Left lobe of liver (tissue), 2 donors: ENCODE measurements around the gene ZFYVE28. TPM values are rescaled to one million over a fixed set of nuclear protein-coding genes. Genes with fewer than 3 reads are reported as not detected.

Source experiments
- ATAC-seq: fragments of 200-7000 bp; cut with Tn5 transposase; one replicate; pipeline ENCODE4 v1.9.1; 2020; ENCODE audit warnings: mild to moderate bottlenecking, moderate library complexity
- DNase-seq: peaks from one replicate; pipeline ENCODE4 v3.0.0-alpha.2; 2020; ENCODE audit warnings: low spot score
- total RNA-seq: library from RNA; stranded (reverse); gene quantifications from one replicate; pipeline ENCODE4 v1.2.1, GENCODE V29; 2021
- donor health status: DM: no; HTN: no; CAD: no; lungs with moderate emphysema.
- donor health status: DM: no; HTN: yes; CAD: no.

ZFYVE28 gene
- total RNA-seq, 1 donor from 2014 or later = 12.7 TPM

GRCh38 chr4:2428496-2429213 lies 10.2 kb upstream of the ZFYVE28 start:
- no peak for DNase-seq
- no peak for ATAC-seq

GRCh38 chr4:2427383-2428334 lies 9.2 kb upstream of the ZFYVE28 start:
- DNase-seq = no peak
- no peak for ATAC-seq

DNA sequence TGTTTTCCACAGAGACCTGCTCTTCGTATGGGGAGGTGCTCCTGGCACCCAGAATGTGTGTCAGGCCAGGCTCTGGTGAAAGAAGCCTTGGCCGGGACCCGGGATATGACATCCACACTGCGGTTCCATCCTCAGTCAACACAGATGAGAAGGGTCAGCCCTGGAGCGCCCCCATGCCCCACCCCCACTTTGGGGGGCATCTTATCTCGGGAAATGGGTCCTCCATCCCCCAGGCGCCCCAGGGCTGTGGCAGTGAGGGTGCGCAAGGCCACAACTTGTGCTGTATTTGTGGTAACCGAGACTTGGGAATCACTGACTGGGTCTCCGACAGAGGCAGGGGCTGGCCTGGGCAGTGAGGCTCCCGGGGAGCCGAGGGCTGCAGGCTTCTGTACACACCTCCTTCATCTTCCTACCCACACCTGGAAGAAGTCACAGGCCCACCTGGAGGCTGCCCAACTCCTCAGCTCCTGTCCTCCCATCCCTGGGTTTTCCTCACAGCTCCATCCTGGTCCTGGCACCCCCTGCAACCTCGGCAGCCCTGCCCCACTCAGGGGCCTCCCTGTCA lies 8.3 kb upstream of the ZFYVE28 start:
- DNase-seq = no peak
- no peak for ATAC-seq

- DNase-seq (no peak), ATAC-seq (no peak)
Measured at GRCh38 chr4:2426069-2426397, 7.6 kb upstream of the ZFYVE28 start.

- DNase-seq (no peak), ATAC-seq (no peak)
Measured at GRCh38 chr4:2425386-2426068, 7.1 kb upstream of the ZFYVE28 start.

DNA sequence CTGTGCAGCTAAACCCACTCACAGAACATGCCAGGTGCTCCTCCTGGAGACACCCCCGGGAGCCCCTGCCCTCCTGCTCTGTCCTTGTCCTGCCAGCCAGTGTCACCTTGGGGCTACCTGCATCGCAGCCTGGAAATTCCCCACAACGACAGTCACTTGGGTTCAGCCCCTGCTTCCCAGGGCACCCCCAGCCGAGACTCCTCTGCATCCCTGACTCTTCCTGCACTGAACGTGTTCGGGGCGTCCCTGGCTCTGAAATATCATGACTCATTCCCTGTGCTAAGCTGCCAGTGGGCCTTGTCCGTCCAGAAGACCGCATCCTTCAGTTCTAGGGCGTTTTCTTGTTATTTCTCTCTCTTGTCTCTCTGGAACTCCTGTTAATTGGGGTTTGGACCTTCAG lies 6.1 kb upstream of the ZFYVE28 start:
- ATAC-seq (no peak), DNase-seq (no peak)

DNA sequence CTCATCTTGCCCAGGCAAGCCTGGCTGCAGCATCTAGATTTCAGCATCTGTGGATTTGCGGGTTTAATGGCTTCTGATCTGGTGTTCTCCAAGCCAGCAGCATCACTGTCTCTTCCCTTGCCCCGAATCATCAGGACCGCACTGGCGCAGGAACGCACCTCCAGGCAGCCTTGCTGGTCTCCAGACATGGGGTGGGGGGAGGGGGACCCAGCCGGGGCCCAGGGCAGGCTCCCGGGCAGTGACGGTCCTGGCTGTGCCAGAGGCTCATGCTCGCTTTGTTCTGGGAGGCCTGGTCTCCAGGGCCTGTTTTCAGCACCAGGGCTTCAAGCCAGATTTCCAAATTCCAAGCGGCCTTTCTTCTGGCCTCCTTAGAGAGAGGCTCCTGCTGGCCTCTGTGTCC lies 5.2 kb upstream of the ZFYVE28 start:
- ATAC-seq (no peak), DNase-seq (no peak)

DNA sequence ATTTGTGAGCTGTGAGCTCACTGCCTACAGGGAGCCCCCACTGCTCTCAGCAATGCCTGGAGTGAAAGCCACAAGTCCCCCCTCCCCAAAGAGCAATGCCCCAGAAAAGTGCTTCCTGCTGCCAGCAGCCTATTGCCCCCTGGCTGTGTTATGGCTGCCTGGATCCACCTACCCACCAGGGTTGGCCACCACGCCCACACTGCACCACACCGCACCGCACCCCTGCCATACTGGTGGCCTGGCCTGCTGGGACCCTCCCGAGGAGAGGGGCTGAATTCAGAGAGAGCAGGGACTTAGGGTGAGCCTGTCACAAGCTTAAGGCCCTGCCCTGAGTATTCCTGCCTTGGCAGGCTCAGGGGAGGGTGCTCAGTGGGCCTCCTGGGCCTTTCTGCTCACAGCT lies 4.6 kb upstream of the ZFYVE28 start:
- DNase-seq = no peak

GRCh38 chr4:2421928-2422327 lies 3.5 kb upstream of the ZFYVE28 start:
- ATAC-seq = no peak
- DNase-seq = no peak

More for the DNA sequence above, 4.6 kb upstream of the ZFYVE28 start:
- ATAC-seq = no peak

GRCh38 chr4:2419814-2420213 lies 1.4 kb upstream of the ZFYVE28 start:
- no peak for ATAC-seq

GRCh38 chr4:2418650-2419571 lies 466 bp upstream of the ZFYVE28 start, which contains the start of gene CFAP99:
Gene CFAP99, plus strand, starts transcription at chr4:2418955.
- ATAC-seq = peak; percentile 94
- DNase-seq = peak; percentile 100

More at GRCh38 chr4:2419814-2420213, 1.4 kb upstream of the ZFYVE28 start:
- DNase-seq = no peak

DNA sequence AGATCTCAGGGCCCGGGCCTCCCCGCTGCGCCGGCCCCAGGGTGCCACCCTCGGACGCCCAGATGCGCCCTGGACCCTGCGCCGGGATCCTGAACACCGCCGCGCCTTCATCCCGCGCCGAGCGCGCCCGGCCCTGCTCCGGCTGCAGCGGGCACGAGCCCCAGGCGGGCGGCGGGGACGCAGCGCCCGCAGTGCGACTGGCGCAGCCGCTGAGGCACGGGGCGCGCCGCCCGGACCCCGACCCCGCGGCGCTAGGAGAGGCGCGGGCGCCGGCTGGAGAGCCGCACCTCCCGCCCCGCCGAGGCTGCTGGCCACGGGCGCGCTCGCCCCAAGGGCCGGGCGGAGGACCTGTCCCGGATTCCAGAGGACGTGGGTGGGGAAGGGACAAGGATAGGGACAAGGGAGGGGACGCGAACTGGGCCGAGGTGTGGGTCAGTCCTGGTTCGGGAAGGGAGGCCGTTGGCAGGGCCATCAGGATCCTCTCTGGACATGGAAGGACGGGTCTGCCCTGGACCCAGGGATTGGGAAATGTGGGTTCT lies 1.1 kb downstream of the ZFYVE28 start:
- ATAC-seq (no peak), DNase-seq (no peak)

DNA sequence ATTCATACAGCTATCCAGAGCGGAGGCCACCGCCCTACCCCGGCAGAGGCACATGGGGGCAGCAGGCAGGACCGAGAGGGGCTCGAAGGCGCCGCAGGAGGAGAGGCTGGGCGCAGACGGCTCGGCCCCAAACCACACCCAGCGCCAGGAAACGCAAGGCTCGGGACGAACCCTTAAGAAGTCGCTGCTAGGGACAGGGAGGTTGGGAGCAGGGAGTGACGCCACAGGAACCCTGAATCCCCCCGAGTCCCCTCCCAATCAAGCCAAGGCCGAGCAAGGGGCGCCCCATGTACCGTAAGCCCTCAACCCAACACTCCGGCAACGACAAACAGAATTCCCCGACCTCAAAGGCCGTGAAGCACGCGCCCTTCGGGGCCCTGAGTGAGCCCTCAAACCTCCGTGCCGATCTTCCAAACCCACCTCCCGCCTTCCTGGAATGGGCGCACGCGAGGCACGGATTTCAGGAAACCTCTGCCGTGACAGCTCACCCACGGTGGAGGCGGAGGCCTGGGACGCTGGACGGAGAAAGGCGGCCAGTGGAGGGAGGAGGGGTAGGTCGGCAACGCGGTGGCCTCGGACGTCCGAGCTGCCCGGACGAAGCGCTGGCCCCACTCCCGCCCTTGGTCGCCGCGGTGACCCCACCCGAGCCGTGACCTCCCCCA lies 1.8 kb downstream of the ZFYVE28 start:
- no peak for ATAC-seq
- DNase-seq = no peak

GRCh38 chr4:2415881-2416563 lies 2.4 kb downstream of the ZFYVE28 start:
- DNase-seq = no peak

DNA sequence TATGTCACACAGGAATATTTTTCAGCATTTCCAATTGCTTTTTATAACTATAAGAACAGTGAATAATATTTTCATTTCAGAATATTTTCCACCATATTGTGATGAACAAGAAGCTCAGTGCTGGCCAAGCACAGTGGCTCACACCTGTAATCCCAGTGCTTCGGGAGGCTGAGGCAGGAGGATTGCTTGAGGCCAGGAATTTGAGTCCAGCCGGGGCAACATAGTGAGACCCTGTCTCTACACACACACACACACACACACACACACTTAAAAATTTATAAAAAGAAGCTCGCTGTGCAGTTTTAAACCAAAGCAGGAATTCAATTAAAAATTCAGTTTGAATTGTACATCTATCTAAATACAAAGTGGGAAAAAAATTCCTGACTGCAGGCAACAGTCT lies 3.2 kb downstream of the ZFYVE28 start:
- ATAC-seq (no peak), DNase-seq (no peak)

More at GRCh38 chr4:2415881-2416563, 2.4 kb downstream of the ZFYVE28 start:
- no peak for ATAC-seq

GRCh38 chr4:2413821-2414610 lies 4.4 kb downstream of the ZFYVE28 start:
- no peak for DNase-seq
- ATAC-seq = no peak

GRCh38 chr4:2412885-2413716 lies 5.3 kb downstream of the ZFYVE28 start:
- DNase-seq (no peak), ATAC-seq (peak; percentile 63)
